MCF 10A (cell line): Measurements from ENCODE around the gene LIPK. TPM values are rescaled to one million over a fixed set of nuclear protein-coding genes. Genes with fewer than 3 reads are reported as not detected.
A peak's percentile ranks its signal among the peaks of the same experiment; 100 is the strongest.

Experiments
- BruUV-seq: library from RNA; stranded (reverse); fragments of 400-500 nt; replicated peaks from 2 replicates; lab custom pipeline; 2021; lab: Mats Ljungman, UMichigan
- CTCF ChIA-PET: fragments of 300-600 bp; sonication (Branson Sonifier 250); formaldehyde crosslinking; extraction: SDS; loops from one replicate; lab custom pipeline; 2021; ENCODE audit warnings: antibody characterized with exemption, inconsistent platforms; lab: Yijun Ruan, JAX
- POLR2A ChIA-PET: fragments of 300-600, 350-650 bp; sonication (Branson Sonifier 250); formaldehyde crosslinking; extraction: SDS; loops from one replicate; lab custom pipeline; 2020; ENCODE audit warnings: antibody characterized with exemption, inconsistent platforms; lab: Yijun Ruan, JAX
- DNase-seq: peaks from one replicate; pipeline ENCODE4 v3.0.0-alpha.2; 2018; ENCODE audit not compliant: unreplicated experiment
- H3K27ac Mint-ChIP-seq: one replicate; pipeline ENCODE4 v1.8.0; 2022; ENCODE audit warnings: mild to moderate bottlenecking, low read depth, mixed read lengths; ENCODE audit not compliant: unreplicated experiment
- H3K27me3 Mint-ChIP-seq: one replicate; pipeline ENCODE4 v1.8.0; 2022; ENCODE audit warnings: mixed read lengths; ENCODE audit not compliant: insufficient read depth, unreplicated experiment
- H3K36me3 Mint-ChIP-seq: one replicate; pipeline ENCODE4 v1.8.0; 2022; ENCODE audit warnings: mild to moderate bottlenecking, moderate library complexity, mixed read lengths; ENCODE audit not compliant: insufficient read depth, unreplicated experiment
- H3K4me1 Mint-ChIP-seq: one replicate; pipeline ENCODE4 v1.8.0; 2022; ENCODE audit warnings: mixed read lengths; ENCODE audit not compliant: insufficient read depth, unreplicated experiment
- H3K4me3 Mint-ChIP-seq: one replicate; pipeline ENCODE4 v1.8.0; 2022; ENCODE audit warnings: mild to moderate bottlenecking, moderate library complexity, mixed read lengths; ENCODE audit not compliant: unreplicated experiment
- H3K9me3 Mint-ChIP-seq: one replicate; pipeline ENCODE4 v1.8.0; 2022; ENCODE audit warnings: mixed read lengths; ENCODE audit not compliant: unreplicated experiment
- CTCF ChIP-seq: fragments of 200-600 bp; IDR thresholded peaks from one replicate; pipeline ENCODE4 v1.8.0; 2022; ENCODE audit warnings: antibody characterized with exemption, mild to moderate bottlenecking; ENCODE audit not compliant: unreplicated experiment
- intact Hi-C: fragments of 100-400 bp; cut with micrococcal nuclease; formaldehyde crosslinking; loops from 2 replicates; pipeline ENCODE4 v1.14.1; 2022
- total RNA-seq: library from RNA; stranded (reverse); gene quantifications from 2 replicates; pipeline ENCODE4 v1.2.3, GENCODE V29; 2022

Gene LIPK
- total RNA-seq, 1 experiment from 2014 or later = not detected

DNA sequence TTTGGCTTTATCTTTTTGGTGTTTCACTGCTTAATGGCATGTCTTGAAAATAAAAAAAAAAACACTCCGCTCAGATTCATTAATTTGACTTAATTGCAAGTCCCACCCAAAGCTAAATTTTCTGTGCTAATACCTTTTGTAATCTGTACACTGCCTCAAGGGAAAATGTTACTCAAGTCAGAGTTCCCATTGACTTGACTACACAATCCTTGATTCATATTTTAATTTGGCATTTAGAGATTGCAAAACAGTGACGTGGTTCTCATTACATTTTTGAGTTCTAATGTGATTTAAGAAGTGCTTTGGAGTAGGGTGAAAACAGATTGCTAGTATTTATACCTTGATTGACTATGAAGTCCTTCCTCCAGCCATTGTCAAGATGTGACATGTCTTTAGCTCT lies 75.2 kb downstream of the LIPK start:
- POLR2A ChIA-PET = interaction anchor here (0.9 to 1.5 kb wide), 3 partner anchors 11 to 215 kb away, joined by 3 to 6 read pairs (median 4); no protein-coding TSS in a partner anchor
- no peak for TF ChIP-seq CTCF
- no peaks in the 10 kb centered on the region for H3K27me3 Mint-ChIP-seq
- no peak overlapping the region for H3K4me3 Mint-ChIP-seq
- CTCF ChIA-PET = interaction anchor here (0.6 to 1.3 kb wide), 5 partner anchors 28 to 270 kb away, joined by 3 to 7 read pairs (median 4); no protein-coding TSS in a partner anchor
- intact Hi-C loops = no loop called here
- peak; percentile 29 for DNase-seq
- H3K27ac Mint-ChIP-seq = no peak overlapping the region
- no TSS peak for BruUV-seq
- H3K9me3 Mint-ChIP-seq = no peaks in the 10 kb centered on the region
- no peaks in the 10 kb centered on the region for H3K36me3 Mint-ChIP-seq
- peaks cover 9% of the 10 kb centered on the region for H3K4me1 Mint-ChIP-seq

GRCh38 chr10:88782222-88782621 lies 76.2 kb downstream of the LIPK start:
- no peaks in the 10 kb centered on the region for H3K9me3 Mint-ChIP-seq
- no peaks in the 10 kb centered on the region for H3K36me3 Mint-ChIP-seq
- ChIA-PET CTCF (interaction anchor here (1.3 kb wide), 1 partner anchor 27 kb away, joined by 4 read pairs; no protein-coding TSS in a partner anchor), POLR2A (no interaction called here)
- H3K27ac Mint-ChIP-seq = no peak overlapping the region
- no TSS peak for BruUV-seq
- DNase-seq = no peak
- no peaks in the 10 kb centered on the region for H3K27me3 Mint-ChIP-seq
- intact Hi-C loops = no loop called here
- no peak for TF ChIP-seq CTCF
- H3K4me3 Mint-ChIP-seq = no peak overlapping the region
- H3K4me1 Mint-ChIP-seq = peaks cover 9% of the 10 kb centered on the region

DNA sequence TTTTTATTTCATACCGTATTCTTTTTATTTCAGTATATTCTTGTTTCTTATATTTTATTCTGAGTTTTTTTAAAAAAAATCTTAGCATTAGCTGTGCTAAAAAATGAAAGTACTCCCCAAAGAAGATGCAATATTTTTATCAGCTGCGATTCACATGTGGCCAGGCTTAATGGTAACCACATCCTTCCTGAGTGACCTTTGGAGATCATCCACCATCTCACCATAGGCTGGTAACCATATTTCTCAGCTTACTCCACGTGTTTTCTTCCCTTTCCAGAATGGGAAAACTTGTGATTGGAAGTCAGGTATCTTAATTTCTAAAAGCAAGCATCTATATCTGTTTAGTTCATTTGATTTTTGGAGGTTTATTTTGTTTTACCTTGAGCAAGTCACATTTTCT lies 77.7 kb downstream of the LIPK start:
- POLR2A ChIA-PET = interaction anchor here (0.6 kb wide), 1 partner anchor 86 kb away, joined by 4 read pairs; no protein-coding TSS in a partner anchor
- Mint-ChIP-seq H3K27ac (no peak overlapping the region), H3K4me1 (peaks cover 9% of the 10 kb centered on the region), H3K9me3 (no peaks in the 10 kb centered on the region), H3K36me3 (no peaks in the 10 kb centered on the region), H3K27me3 (no peaks in the 10 kb centered on the region), H3K4me3 (no peak overlapping the region)
- no peak for TF ChIP-seq CTCF
- no TSS peak for BruUV-seq
- CTCF ChIA-PET = no interaction called here
- intact Hi-C loops = no loop called here
- no peak for DNase-seq

DNA sequence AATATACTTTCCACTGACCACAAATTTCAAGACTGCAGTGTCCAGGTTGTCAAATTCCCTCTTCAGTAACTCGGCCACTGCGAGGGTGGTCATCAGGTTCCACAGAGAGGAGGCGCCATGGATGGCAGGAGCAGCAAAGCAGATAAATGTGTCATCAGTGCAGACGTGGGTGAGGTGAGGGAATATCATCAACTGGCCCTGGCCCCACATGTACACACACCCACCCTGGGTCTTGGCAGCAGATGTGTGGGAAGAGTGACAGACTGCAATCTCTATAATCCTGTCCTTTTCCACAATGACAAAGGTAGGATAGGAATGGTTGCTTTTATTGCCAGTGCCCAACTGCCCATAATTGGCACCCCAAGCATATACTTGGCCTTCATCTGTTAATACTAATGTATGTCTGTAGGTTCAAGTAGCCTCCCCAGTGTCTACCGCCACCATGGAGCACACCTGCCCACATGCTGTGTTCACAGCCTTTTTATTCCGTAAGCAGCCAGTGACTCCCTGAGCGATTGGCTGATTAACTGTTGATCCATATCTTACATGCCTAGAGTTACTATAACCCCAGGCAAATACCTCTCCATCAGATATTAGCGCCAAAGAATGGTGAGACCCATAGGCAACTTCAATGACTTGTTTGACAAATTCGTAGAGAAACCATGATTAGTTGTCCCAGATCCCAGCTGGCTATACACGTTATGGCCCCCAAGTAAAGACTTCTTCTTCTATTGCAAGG lies 80.2 kb downstream of the LIPK start:
- DNase-seq = no peak
- Mint-ChIP-seq H3K36me3 (no peaks in the 10 kb centered on the region), H3K27me3 (no peaks in the 10 kb centered on the region), H3K9me3 (no peaks in the 10 kb centered on the region), H3K4me3 (no peak overlapping the region), H3K27ac (no peak overlapping the region), H3K4me1 (peaks cover 3% of the 10 kb centered on the region)
- ChIA-PET POLR2A (no interaction called here), CTCF (interaction anchor here (1.0 to 1.1 kb wide), 2 partner anchors 98 to 221 kb away, joined by 3 read pairs; no protein-coding TSS in a partner anchor)
- no TSS peak for BruUV-seq
- no peak for TF ChIP-seq CTCF
- intact Hi-C loops = no loop called here
